Erythroblast (primary cell): ENCODE results near the gene FBXO45.

Experiments used
- GATA1 ChIP-seq: IDR thresholded peaks from 2 replicates; pipeline ENCODE4 v1.6.1; 2011; ENCODE audit warnings: low read depth, mild to moderate bottlenecking, control low read depth, low read length, moderate library complexity
- POLR2A ChIP-seq: IDR thresholded peaks from 2 replicates; pipeline ENCODE4 v1.6.1; 2011; ENCODE audit warnings: mild to moderate bottlenecking, low read length

DNA sequence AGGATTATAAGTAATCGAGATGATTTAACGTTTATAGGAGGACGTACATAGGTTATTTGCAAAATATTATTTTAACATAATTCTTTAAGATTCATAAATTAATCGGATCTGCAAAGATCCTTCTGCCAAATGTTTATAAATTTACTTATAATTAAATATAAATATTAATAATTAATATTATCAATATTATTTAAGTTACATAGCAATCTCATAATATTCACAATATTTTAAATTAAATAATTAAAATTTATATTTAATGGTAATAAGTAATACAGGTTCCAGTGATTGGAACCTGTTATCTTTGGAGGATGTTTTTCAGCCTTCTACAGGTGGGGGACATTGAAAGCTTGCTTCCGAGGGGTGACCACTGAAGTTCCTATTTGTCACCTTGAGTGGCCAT, 16.2 kb upstream of the FBXO45 start:
- TF ChIP-seq POLR2A, result no peak
- TF ChIP-seq GATA1, result no peak
